Omental fat pad (tissue), 4 donors: ENCODE results near the gene SLC29A4. TPM values are rescaled to one million over a fixed set of nuclear protein-coding genes. Genes with fewer than 3 reads are reported as not detected.
"Not testable (repeated sequence)": the region's sequence is repeated elsewhere in the genome, so short reads cannot be mapped to it uniquely, and the experiment has no call there.

Source experiments
- ATAC-seq: fragments of 150-250 bp; one replicate; pipeline ENCODE4 v1.9.1; 2016; ENCODE audit warnings: mild to moderate bottlenecking, moderate library complexity; ENCODE audit not compliant: low FRiP score
- DNase-seq: peaks from one replicate; pipeline ENCODE4 v3.0.0-alpha.2; 2019; ENCODE audit warnings: low spot score
- total RNA-seq, 4 donors: library from RNA; depleted of rRNA; stranded (reverse); fragments of >200 nt; gene quantifications; one replicate each; pipeline ENCODE4 v1.1.0, GENCODE V29; 2016
- TF ChIP-seq, protein P1 (sequence below), 3 donors: fragments of 450-650 bp; IDR thresholded peaks; one replicate each; pipeline ENCODE4 v1.5.1; 2016 to 2017; ENCODE audit warnings: antibody characterized with exemption in 3 of 3, mild to moderate bottlenecking in 3 of 3, moderate library complexity in 2 of 3

Gene SLC29A4
- total RNA-seq, 4 donors from 2014 or later, result 7.3 to 22.7 (median 13.3) TPM

GRCh38 chr7:5284304-5285281, 1.9 kb downstream of the SLC29A4 start:
- DNase-seq (no peak), ATAC-seq (peak; percentile 26)
- TF ChIP-seq, protein P1, sequence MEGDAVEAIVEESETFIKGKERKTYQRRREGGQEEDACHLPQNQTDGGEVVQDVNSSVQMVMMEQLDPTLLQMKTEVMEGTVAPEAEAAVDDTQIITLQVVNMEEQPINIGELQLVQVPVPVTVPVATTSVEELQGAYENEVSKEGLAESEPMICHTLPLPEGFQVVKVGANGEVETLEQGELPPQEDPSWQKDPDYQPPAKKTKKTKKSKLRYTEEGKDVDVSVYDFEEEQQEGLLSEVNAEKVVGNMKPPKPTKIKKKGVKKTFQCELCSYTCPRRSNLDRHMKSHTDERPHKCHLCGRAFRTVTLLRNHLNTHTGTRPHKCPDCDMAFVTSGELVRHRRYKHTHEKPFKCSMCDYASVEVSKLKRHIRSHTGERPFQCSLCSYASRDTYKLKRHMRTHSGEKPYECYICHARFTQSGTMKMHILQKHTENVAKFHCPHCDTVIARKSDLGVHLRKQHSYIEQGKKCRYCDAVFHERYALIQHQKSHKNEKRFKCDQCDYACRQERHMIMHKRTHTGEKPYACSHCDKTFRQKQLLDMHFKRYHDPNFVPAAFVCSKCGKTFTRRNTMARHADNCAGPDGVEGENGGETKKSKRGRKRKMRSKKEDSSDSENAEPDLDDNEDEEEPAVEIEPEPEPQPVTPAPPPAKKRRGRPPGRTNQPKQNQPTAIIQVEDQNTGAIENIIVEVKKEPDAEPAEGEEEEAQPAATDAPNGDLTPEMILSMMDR (IDR thresholded peaks at IDR 0.05), result no peak

DNA sequence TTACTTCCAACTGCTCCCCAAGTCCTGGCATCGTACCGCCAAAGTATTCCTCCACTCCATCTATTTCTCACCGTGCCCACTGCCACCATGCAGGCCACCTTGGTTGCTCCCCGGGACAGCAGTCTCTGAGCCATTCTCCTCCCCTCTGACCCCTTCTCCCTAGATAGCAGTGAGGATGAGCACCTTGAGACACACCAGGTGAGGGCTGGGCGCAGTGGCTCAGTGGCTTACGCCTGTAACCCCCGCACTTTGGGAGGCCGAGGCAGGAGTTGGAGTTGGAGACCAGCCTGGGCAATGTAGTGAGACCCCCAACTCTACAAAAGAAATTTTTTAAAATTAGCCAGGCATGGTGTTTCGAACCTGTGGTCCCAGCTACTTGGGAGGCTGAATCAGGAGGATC, 4.2 kb downstream of the SLC29A4 start:
- TF ChIP-seq, protein P1 (IDR thresholded peaks at IDR 0.05), result no peak
- ATAC-seq (no peak), DNase-seq (no peak)

DNA sequence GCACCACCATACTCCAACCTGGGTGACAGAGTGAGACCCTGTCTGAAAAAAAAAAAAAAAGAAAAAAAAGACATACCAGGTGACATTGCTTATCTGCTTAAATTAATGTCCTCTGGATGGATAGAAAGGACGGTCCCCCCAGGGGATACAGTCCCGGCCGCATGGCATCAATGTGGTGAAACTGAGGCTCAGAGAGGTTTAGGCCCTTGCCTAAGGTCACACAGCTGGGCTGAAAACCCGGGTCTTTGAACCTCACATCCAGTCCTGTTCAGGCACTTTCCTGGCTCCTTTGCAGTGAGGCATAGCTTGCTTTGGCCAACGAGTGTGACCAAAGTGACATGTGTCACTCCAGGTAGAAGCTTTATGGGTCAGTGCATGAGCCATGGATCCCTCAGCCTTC, 4.6 kb downstream of the SLC29A4 start:
- DNase-seq, result not testable (repeated sequence)

DNA sequence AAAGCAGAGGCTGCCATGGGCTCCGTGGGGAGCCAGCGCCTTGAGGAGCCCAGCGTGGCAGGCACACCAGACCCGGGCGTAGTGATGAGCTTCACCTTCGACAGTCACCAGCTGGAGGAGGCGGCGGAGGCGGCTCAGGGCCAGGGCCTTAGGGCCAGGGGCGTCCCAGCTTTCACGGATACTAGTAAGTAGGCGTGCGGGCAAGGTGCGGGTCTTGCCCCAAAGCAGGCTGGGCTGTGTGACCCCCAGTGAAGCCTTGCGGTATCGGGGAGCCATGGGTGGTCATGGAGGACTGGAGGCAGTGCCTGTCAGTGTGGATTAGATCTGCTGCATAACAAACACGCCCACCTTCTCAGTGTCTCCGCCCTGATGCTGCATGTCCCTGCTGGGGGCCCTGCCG, 5.1 kb downstream of the SLC29A4 start:
- ATAC-seq (no peak), DNase-seq (no peak)
- TF ChIP-seq, protein P1 (IDR thresholded peaks at IDR 0.05), result no peak

More for the DNA sequence above, 4.6 kb downstream of the SLC29A4 start:
- ATAC-seq, result not testable (repeated sequence)

DNA sequence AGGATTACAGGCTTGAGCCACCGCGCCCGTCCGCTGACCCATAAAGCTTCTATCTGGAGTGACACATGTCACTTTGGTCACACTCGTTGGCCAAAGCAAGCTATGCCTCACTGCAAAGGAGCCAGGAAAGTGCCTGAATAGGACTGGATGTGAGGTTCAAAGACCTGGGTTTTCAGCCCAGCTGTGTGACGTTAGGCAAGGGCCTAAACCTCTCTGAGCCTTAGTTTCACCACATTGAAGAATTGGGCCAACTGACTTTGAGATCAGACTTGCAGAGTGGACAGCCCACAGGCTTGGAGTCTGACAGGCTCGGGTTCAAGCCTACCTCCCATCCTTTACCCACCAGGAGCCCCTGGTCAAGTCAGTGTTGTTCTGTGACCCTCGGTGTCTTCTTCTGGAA, 5.8 kb downstream of the SLC29A4 start:
- not testable (repeated sequence) for DNase-seq, ATAC-seq

DNA sequence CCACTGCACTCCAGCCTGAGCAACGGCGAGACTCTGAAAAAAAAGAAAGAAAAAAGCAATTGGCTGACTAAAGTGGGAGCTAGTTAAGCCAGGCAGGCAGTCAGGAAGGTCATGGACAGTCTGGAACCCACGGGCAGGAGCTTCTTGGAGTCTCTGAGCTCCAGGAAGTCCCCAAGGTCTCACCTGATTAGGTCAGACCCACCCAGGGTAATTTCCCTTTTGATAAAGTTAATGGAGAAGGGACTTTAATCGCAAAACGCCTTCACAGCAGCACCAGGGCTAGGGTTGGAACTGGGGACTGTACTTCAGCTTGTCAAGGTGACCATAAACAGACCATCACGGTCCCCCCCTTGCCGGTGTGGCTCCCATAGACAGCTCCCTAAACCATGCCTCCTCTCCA, 6.6 kb downstream of the SLC29A4 start:
- TF ChIP-seq, protein P1 (IDR thresholded peaks at IDR 0.05), result no peak
- ATAC-seq, result no peak
- DNase-seq, result no peak

DNA sequence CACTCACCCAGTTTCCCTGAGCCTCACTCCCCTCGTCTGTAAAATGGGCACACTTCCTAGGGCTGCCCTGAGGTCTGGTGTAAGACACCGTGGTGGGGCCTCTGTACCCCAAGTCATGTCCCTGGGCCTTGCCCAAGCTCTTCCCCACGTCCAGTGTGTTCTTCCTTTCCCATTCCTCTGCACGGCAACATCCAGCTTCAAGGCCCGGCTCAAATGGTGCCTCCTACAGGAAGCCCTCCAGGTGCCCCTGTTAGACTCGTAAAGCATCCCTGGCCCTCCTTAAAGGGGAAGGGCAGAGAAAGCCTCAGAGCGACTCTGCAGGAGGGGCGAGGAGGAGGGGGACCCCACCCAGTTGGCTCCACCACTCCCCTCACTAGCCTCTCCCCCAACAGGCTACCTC, 8.6 kb downstream of the SLC29A4 start:
- TF ChIP-seq, protein P1 (IDR thresholded peaks at IDR 0.05), result no peak
- DNase-seq, result no peak
- ATAC-seq, result no peak

- ATAC-seq, DNase-seq: not testable (repeated sequence)
These were observed 9.1 kb downstream of the SLC29A4 start for GRCh38 chr7:5291711-5292335.
